GM23248 (cell line): ENCODE measurements around the gene TTC4. TPM values are rescaled to one million over a fixed set of nuclear protein-coding genes. Genes with fewer than 3 reads are reported as not detected.

Source experiments
- DNase-seq: peaks from one replicate; pipeline ENCODE4 v3.0.0-alpha.2; 2015
- H2AFZ ChIP-seq: fragments of 200-600 bp; sonication (generic); 2 replicates; pipeline ENCODE4 v1.6.1; 2016; ENCODE audit warnings: antibody characterized with exemption
- H3F3A ChIP-seq: fragments of 200-600 bp; sonication (generic); 2 replicates; pipeline ENCODE4 v1.6.1; 2016; ENCODE audit warnings: mild to moderate bottlenecking, antibody characterized with exemption, mixed run types; ENCODE audit not compliant: insufficient read depth
- H3K27ac ChIP-seq: fragments of 200-600 bp; sonication (generic); 2 replicates; pipeline ENCODE4 v1.5.1; 2016; ENCODE audit warnings: mild to moderate bottlenecking
- H3K27me3 ChIP-seq: fragments of 200-600 bp; sonication (generic); replicated peaks from 2 replicates; pipeline ENCODE4 v1.6.1; 2016; ENCODE audit warnings: mild to moderate bottlenecking; ENCODE audit not compliant: insufficient read depth
- H3K36me3 ChIP-seq: fragments of 200-600 bp; sonication (generic); 2 replicates; pipeline ENCODE4 v1.6.1; 2016; ENCODE audit warnings: low read depth, mild to moderate bottlenecking
- H3K4me1 ChIP-seq: fragments of 200-600 bp; sonication (generic); 2 replicates; pipeline ENCODE4 v1.6.1; 2016; ENCODE audit warnings: mild to moderate bottlenecking; ENCODE audit not compliant: insufficient read depth
- H3K4me2 ChIP-seq: fragments of 200-600 bp; sonication (generic); one replicate; pipeline ENCODE4 v1.6.1; 2016; ENCODE audit warnings: mild to moderate bottlenecking; ENCODE audit not compliant: unreplicated experiment
- H3K4me3 ChIP-seq: fragments of 200-600 bp; sonication (generic); 2 replicates; pipeline ENCODE4 v1.5.1; 2016; ENCODE audit warnings: mild to moderate bottlenecking
- H3K79me2 ChIP-seq: fragments of 200-600 bp; sonication (generic); 2 replicates; pipeline ENCODE4 v1.6.1; 2016; ENCODE audit warnings: mild to moderate bottlenecking; ENCODE audit not compliant: insufficient read depth
- H3K9ac ChIP-seq: fragments of 200-600 bp; sonication (generic); 2 replicates; pipeline ENCODE4 v1.6.1; 2016; ENCODE audit warnings: mild to moderate bottlenecking
- H3K9me2 ChIP-seq: fragments of 200-600 bp; sonication (generic); 2 replicates; pipeline ENCODE4 v1.6.1; 2016; ENCODE audit warnings: mixed run types, mild to moderate bottlenecking, moderate library complexity; ENCODE audit not compliant: insufficient read depth
- H3K9me3 ChIP-seq: fragments of 200-600 bp; sonication (generic); one replicate; pipeline ENCODE4 v1.6.1; 2017; ENCODE audit warnings: low read depth
- H4K20me1 ChIP-seq: fragments of 200-600 bp; sonication (generic); 2 replicates; pipeline ENCODE4 v1.6.0; 2016; ENCODE audit not compliant: insufficient read depth
- EZH2 ChIP-seq: fragments of 200-600 bp; sonication (generic); IDR thresholded peaks from 2 replicates; pipeline ENCODE4 v1.6.1; 2018; ENCODE audit warnings: antibody characterized with exemption, mild to moderate bottlenecking; ENCODE audit not compliant: insufficient read depth, poor library complexity, severe bottlenecking
- EZH2phosphoT487 ChIP-seq: fragments of 200-600 bp; sonication (generic); IDR thresholded peaks from 2 replicates; pipeline ENCODE4 v1.6.1; 2018; ENCODE audit warnings: antibody characterized with exemption, moderate library complexity, mild to moderate bottlenecking, low read depth; ENCODE audit not compliant: insufficient read depth
- WGBS, 2 experiments: methylation state at CpG; one replicate each; pipeline ENCODE4 v1.1.6; 2015 to 2017; ENCODE audit warnings: low lambda C conversion rate in 2 of 2, low coverage in 1 of 2; ENCODE audit errors: missing lambda C conversion rate in 2 of 2; 5-methylcytosine and 5-hydroxymethylcytosine counted together
- in situ Hi-C: fragments of 300-500 bp; cut with MboI; formaldehyde crosslinking; loops from 2 replicates; pipeline ENCODE4 v1.15.0; 2020
- polyA plus RNA-seq: library from polyadenylated mRNA; unstranded; fragments of >200 nt; fragmentation: Nextera tagmentation; extraction: Ambion mirVana; gene quantifications from 2 replicates; pipeline ENCODE4 v1.2.1, GENCODE V29; 2016
- total RNA-seq: library from RNA; depleted of rRNA; stranded (reverse); fragments of >200 nt; shearing (Covaris generic); gene quantifications from 2 replicates; pipeline ENCODE4 v1.2.3, GENCODE V29; 2014

The TTC4 gene
- total and polyA plus RNA-seq, 2 experiments from 2014 or later, result 24.2 to 27.1 TPM

- no peak overlapping the region for H3K4me3 ChIP-seq
- H3K36me3 ChIP-seq, result no peaks in the 10 kb centered on the region
- H3F3A ChIP-seq, result no peaks in the 10 kb centered on the region
- H3K27me3 ChIP-seq, result peaks cover 13% of the 10 kb centered on the region
- DNase-seq, result peak; percentile 59
- H3K27ac ChIP-seq, result no peak overlapping the region
- in situ Hi-C loops, result no loop called here
- H3K9me3 ChIP-seq, result no peaks in the 10 kb centered on the region
- no peaks in the 10 kb centered on the region for H3K79me2 ChIP-seq
- H3K9ac ChIP-seq, result no peak overlapping the region
- no peak overlapping the region for H2AFZ ChIP-seq
- no peaks in the 10 kb centered on the region for H3K4me1 ChIP-seq
- H3K9me2 ChIP-seq, result no peaks in the 10 kb centered on the region
- H3K4me2 ChIP-seq, result no peak overlapping the region
- no peaks in the 10 kb centered on the region for H4K20me1 ChIP-seq
- TF ChIP-seq EZH2, result no peak
- TF ChIP-seq EZH2phosphoT487, result no peak
Observed at GRCh38 chr1:54681358-54681757, 34.3 kb upstream of the TTC4 start.

- no peaks in the 10 kb centered on the region for H3F3A ChIP-seq
- 60 to 68% methylated on average over 6 of the region's 6 CpGs for WGBS, 2 experiments
- TF ChIP-seq EZH2phosphoT487, result no peak
- no peak for TF ChIP-seq EZH2
- no peak overlapping the region for H2AFZ ChIP-seq
- H3K27ac ChIP-seq, result no peak overlapping the region
- H3K4me1 ChIP-seq, result no peaks in the 10 kb centered on the region
- no peak overlapping the region for H3K4me3 ChIP-seq
- peaks cover under 1% of the 10 kb centered on the region for H3K27me3 ChIP-seq
- H4K20me1 ChIP-seq, result no peaks in the 10 kb centered on the region
- no peak overlapping the region for H3K4me2 ChIP-seq
- no peaks in the 10 kb centered on the region for H3K9me2 ChIP-seq
- in situ Hi-C loops, result no loop called here
- H3K79me2 ChIP-seq, result no peaks in the 10 kb centered on the region
- H3K9ac ChIP-seq, result no peak overlapping the region
- H3K36me3 ChIP-seq, result no peaks in the 10 kb centered on the region
- no peaks in the 10 kb centered on the region for H3K9me3 ChIP-seq
- DNase-seq, result no peak
Observed at GRCh38 chr1:54683453-54683852, 32.2 kb upstream of the TTC4 start.

- H3K27me3 ChIP-seq, result no peaks in the 10 kb centered on the region; the same call in none of the 2 replicates
- H3K79me2 ChIP-seq, result no peaks in the 10 kb centered on the region
- H3K9me2 ChIP-seq, result no peaks in the 10 kb centered on the region
- no peaks in the 10 kb centered on the region for H3K9me3 ChIP-seq
- H2AFZ ChIP-seq, result no peak overlapping the region
- no peak for DNase-seq
- no peak overlapping the region for H3K4me2 ChIP-seq
- no peak overlapping the region for H3K27ac ChIP-seq
- in situ Hi-C loops, result no loop called here
- H3K9ac ChIP-seq, result no peak overlapping the region
- H3K4me3 ChIP-seq, result no peak overlapping the region
- 40 to 64% methylated on average over 4 of the region's 4 CpGs for whole genome bisulfite sequencing, 2 experiments
- no peaks in the 10 kb centered on the region for H4K20me1 ChIP-seq
- no peaks in the 10 kb centered on the region for H3K4me1 ChIP-seq
- H3F3A ChIP-seq, result no peaks in the 10 kb centered on the region
- no peak for TF ChIP-seq EZH2
- TF ChIP-seq EZH2phosphoT487, result no peak
- no peaks in the 10 kb centered on the region for H3K36me3 ChIP-seq
Observed at GRCh38 chr1:54685335-54685905, 30.2 kb upstream of the TTC4 start.

- Histone ChIP-seq H3K4me2 (no peak overlapping the region), H3K27ac (no peak overlapping the region), H2AFZ (no peak overlapping the region), H3K9me2 (no peaks in the 10 kb centered on the region), H3K79me2 (no peaks in the 10 kb centered on the region), H3F3A (no peaks in the 10 kb centered on the region), H3K4me1 (no peaks in the 10 kb centered on the region), H4K20me1 (no peaks in the 10 kb centered on the region), H3K27me3 (no peaks in the 10 kb centered on the region; the same call in 1 of the 2 replicates), H3K9me3 (no peaks in the 10 kb centered on the region), H3K4me3 (no peak overlapping the region), H3K9ac (no peak overlapping the region), H3K36me3 (no peaks in the 10 kb centered on the region)
- 69 to 76% methylated on average over 11 of the region's 11 CpGs for WGBS, 2 experiments
- in situ Hi-C loops, result no loop called here
- TF ChIP-seq EZH2 (no peak), EZH2phosphoT487 (no peak)
- DNase-seq, result no peak
Observed at GRCh38 chr1:54686155-54686554, 29.5 kb upstream of the TTC4 start.

- H3K4me1 ChIP-seq, result no peaks in the 10 kb centered on the region
- no peak overlapping the region for H2AFZ ChIP-seq
- no peaks in the 10 kb centered on the region for H4K20me1 ChIP-seq
- in situ Hi-C loops, result no loop called here
- H3K9me3 ChIP-seq, result no peaks in the 10 kb centered on the region
- H3K27ac ChIP-seq, result no peak overlapping the region
- H3K9ac ChIP-seq, result no peak overlapping the region
- 62 to 76% methylated on average over 8 of the region's 8 CpGs for WGBS, 2 experiments
- DNase-seq, result no peak
- H3K79me2 ChIP-seq, result no peaks in the 10 kb centered on the region
- no peaks in the 10 kb centered on the region for H3K9me2 ChIP-seq
- TF ChIP-seq EZH2, result no peak
- TF ChIP-seq EZH2phosphoT487, result no peak
- no peaks in the 10 kb centered on the region for H3K27me3 ChIP-seq
- H3K4me3 ChIP-seq, result no peak overlapping the region
- H3K4me2 ChIP-seq, result no peak overlapping the region
- H3K36me3 ChIP-seq, result no peaks in the 10 kb centered on the region
- H3F3A ChIP-seq, result no peaks in the 10 kb centered on the region
Observed at GRCh38 chr1:54694771-54695170, 20.9 kb upstream of the TTC4 start.
